ENCODE data around the gene PTPN20.

PTPN20 gene

DNA sequence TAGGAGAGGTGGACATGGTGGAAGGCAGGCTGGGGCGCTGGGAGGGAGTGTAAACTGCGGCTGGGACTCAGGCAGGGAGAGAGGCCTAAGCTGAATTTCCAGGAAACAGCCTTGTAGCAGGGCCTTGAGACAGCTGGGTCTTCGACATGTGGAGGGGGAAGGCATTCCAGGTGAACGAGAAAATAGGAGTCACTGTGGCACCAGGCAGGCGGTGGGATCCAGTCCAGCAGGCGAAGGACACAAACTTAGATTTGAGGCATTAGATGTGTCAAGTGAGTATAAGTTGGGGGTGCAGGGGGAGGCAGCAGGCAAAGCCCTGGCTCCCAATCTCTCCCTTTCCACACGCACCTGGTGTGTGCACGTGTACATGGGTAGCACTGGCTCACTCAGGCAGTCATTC is 105.3 kb downstream of the PTPN20 start:
- no peak for DNase-seq
- in situ Hi-C loops (cut with MboI; ENCODE audit: low pct_unique_long_range_greater_than_20kb, low sequenced_read_pairs), result no loop called here

GRCh38 chr10:47018026-47018735 is 107.0 kb downstream of the PTPN20 start:
- in situ Hi-C loops (cut with MboI; ENCODE audit: low pct_unique_long_range_greater_than_20kb, low sequenced_read_pairs), result no loop called here
- DNase-seq, result peak; percentile 14

DNA sequence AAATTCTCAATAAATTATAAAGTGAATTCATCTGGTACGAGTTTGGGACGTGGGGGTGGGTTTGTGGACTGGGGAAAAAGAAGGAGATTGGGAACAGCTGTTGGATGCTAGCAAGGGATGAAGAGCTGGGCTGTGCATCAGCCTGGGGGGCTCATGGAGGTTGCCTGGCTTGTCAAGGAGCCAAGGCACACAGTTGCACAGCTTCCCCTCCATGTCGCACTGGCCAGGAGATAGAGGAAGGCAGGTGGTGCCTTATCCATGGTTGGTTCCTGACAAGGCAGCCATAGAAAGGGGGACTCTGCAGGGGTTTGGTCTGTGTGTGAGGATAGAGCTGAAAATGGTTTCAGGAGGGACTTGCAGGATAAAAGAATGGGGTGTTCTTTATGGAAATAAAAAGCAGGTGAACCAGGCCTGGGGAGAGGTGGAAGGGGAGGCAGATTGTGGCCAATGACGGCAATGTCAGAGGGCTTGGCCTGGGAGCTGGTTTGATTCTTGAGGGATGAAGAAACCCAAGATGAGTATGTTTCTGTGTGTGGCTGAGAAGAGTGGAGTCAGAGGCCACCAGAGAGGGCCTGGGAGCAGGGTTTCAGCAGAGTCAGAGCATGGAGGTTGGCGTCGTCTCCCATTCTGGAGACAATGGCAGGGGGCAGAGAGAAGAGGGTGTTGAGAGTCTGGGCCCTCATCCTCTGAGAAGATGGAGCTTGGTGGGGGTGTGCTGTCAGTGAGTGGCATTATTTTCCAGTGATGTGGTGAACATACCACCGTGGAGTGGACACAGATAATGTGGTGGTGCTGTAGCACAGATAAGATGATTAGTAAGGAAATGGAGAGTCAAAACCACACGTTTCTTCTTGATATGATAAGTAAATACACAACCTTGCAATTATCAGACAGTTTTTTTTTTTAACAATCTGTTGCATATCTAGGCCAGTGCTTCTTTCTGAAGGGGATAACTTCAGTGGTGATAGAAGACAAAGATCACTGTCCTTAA is 108.2 kb downstream of the PTPN20 start:
- no peak for DNase-seq
- in situ Hi-C loops (cut with MboI; ENCODE audit: low pct_unique_long_range_greater_than_20kb, low sequenced_read_pairs), result loop anchor here (10.0 kb wide), 1 partner anchor 285 kb away; the partner anchor contains the start of gene GDF10

DNA sequence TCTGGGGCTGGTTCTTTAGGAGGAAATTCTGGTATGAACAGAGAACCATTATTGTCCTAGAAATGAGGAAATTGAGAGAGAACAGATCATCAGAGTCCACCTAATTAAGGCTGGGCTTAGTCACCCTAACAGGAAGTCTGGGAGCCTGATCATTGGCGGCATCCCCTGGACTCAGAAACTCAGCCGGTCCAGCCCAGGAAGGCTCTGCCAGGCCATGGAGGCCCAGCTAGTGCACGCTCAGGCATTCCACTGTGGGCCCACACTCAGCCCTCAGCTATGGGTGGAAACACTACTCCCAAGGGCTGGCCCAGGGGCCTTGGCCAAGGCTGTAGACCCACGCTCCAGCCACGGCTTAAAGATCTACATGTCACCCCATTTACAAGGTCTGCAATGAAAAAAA is 109.2 kb downstream of the PTPN20 start:
- DNase-seq, result peak; percentile 7
- in situ Hi-C loops (cut with MboI; ENCODE audit: low pct_unique_long_range_greater_than_20kb, low sequenced_read_pairs), result loop anchor here (10.0 kb wide), 1 partner anchor 284 kb away; the partner anchor contains the start of gene GDF10

DNA sequence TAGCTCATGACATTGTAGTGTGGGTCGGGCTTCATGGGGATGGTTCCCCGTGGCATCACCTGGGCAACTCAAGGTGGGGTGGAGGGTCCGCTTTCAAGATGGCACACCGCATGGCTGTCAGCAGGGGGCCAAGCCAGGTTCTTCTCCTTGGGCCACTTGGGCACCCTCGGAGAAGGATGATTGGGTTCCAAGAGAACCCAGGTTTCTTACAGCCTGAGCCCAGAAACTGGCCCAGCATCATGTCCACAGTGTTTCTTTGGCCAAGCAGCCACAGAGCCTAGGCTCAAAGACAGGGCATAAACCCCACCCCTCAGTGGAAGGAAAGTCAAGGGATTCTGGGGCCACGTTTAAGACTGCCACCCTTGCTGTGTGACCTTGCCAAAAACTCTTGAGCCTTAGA is 110.6 kb downstream of the PTPN20 start:
- in situ Hi-C loops (cut with MboI; ENCODE audit: low pct_unique_long_range_greater_than_20kb, low sequenced_read_pairs), result loop anchor here (10.0 kb wide), 1 partner anchor 283 kb away; the partner anchor contains the start of gene GDF10
- no peak for DNase-seq

- no peak for DNase-seq
- in situ Hi-C loops (cut with MboI; ENCODE audit: low pct_unique_long_range_greater_than_20kb, low sequenced_read_pairs), result loop anchor here (10.0 kb wide), 1 partner anchor 282 kb away; the partner anchor contains the start of gene GDF10
Observed at GRCh38 chr10:47022311-47023131, 111.3 kb downstream of the PTPN20 start.

DNA sequence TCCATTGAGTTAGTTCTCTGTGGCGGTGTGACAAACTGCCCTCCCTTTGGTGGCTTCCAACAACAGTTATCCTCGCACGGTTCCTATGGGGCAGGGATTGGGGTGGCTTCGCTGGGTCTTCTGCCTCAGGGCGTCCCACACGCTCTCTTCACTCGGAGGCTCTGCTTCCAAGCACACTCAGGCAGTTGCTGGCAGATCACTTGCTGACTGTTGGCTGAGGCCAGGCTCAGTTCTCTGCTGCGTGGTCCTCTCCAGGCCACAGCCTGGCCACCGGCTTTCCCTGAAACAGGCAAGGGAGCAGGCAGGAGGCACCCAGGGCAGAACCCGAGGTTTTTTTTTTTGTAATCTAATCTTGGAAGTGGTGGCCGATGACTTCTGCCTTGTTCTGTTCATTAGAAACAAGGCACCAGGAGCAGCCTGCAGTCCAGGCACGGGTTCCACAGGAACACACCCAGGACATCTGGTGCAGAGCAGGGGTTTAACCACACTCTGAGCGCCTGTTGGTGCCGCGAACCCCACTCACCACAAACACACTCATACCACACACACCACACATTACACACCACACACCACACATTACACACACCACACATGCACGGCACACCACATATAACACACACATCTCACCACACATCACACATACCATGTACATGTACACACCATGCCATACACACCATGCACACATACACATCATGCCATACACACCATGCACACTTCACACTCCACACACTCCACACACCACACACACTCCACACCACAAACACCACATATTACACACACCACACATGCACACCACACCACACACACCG is 112.2 kb downstream of the PTPN20 start:
- in situ Hi-C loops (cut with MboI; ENCODE audit: low pct_unique_long_range_greater_than_20kb, low sequenced_read_pairs), result loop anchor here (10.0 kb wide), 1 partner anchor 281 kb away; the partner anchor contains the start of gene GDF10
- DNase-seq, result no peak

DNA sequence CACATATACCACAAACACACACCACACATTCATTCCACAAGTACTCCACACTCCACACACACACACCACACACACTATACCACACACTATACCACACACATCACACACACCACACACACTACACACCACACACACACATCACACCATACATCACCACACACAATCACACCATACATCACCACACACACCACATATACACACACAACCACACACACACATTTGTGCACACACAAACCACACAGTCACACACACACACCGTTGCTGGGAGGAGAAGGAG is 112.8 kb downstream of the PTPN20 start:
- no peak for DNase-seq
- in situ Hi-C loops (cut with MboI; ENCODE audit: low pct_unique_long_range_greater_than_20kb, low sequenced_read_pairs), result loop anchor here (10.0 kb wide), 1 partner anchor 281 kb away; the partner anchor contains the start of gene GDF10

DNA sequence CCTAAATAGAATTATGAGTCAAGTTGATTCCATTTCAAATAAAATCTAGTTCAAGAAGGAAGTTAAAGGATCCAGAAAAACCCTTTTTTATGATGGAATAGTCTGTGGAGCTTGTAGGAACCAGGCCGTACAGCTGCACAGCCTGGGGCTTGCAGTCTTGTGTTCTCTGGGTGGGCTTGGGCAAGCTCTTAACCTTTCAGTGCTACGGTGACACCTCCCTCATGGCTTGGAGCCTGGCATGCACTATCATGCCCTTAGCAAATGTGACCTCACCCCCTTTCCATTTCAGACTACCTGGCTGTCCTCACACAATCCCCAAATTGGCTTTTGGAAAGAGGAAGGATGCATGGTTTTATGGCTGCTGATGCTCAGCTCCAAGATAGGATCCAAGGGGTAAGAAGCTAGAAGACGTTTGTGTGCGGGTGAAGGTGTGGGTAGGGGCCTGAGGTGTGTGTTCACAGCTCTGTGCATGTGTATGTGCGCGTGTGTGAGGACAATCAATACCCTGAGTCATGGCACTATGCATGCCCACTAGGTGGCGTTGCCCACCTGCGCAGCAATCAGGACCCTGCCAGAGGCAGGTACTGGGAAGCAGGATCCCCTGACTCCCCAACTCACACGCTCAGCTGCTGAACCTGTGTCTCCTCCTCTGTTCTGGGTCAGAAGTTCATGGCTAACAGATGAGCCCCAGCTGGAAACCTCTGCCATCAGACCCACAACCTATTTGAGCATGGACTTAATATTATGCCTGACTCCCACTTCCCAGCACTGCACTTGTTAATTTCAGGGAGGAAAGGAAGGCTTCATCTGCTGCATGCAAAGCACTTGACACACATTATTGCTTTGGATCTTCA is 113.4 kb downstream of the PTPN20 start:
- peak; percentile 58 for DNase-seq
- in situ Hi-C loops (cut with MboI; ENCODE audit: low pct_unique_long_range_greater_than_20kb, low sequenced_read_pairs), result loop anchor here (10.0 kb wide), 1 partner anchor 280 kb away; the partner anchor contains the start of gene GDF10

GRCh38 chr10:47025253-47025539 is 114.0 kb downstream of the PTPN20 start:
- DNase-seq, result no peak
- in situ Hi-C loops (cut with MboI; ENCODE audit: low pct_unique_long_range_greater_than_20kb, low sequenced_read_pairs), result loop anchor here (10.0 kb wide), 1 partner anchor 280 kb away; the partner anchor contains the start of gene GDF10

GRCh38 chr10:47025540-47026300 is 114.5 kb downstream of the PTPN20 start:
- DNase-seq, result no peak
- in situ Hi-C loops (cut with MboI; ENCODE audit: low pct_unique_long_range_greater_than_20kb, low sequenced_read_pairs), result loop anchor here (10.0 kb wide), 1 partner anchor 279 kb away; the partner anchor contains the start of gene GDF10

- DNase-seq, result no peak
- in situ Hi-C loops (cut with MboI; ENCODE audit: low pct_unique_long_range_greater_than_20kb, low sequenced_read_pairs), result loop anchor here (10.0 kb wide), 1 partner anchor 278 kb away; the partner anchor contains the start of gene GDF10
Observed at GRCh38 chr10:47026301-47027107, 115.3 kb downstream of the PTPN20 start.

DNA sequence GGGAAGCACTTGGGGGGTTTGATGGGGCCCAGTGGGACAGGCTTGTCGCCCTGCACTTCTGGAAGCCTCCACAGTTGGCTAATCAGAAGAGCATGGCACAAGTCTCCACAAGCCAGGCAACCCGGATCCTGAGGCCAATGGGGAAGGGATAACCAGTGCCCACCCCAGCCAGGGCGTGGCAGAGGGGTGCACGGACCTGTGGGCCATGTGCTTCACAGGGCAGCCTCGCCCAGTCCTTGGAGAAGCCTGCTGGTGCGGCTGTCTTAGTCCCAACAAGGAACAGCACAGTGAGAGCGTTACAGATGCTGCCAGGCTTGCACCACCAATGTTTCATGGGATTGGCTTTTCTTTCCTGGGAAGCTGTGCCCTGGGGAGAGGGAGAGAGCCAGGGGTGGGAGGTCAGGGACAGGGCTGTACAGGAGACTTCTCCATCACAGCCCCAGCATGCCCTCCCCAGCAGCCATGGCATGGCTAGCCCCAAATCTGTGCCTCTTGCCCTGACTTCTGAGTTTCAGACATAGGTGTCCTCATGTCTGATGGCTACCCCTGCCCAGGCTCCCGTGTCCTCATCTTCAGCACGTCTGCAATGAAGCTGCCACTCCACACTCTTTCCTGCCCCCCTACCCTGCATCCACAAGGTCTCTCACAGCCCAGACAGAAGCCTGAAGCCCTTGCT is 116.0 kb downstream of the PTPN20 start:
- in situ Hi-C loops (cut with MboI; ENCODE audit: low pct_unique_long_range_greater_than_20kb, low sequenced_read_pairs), result loop anchor here (10.0 kb wide), 1 partner anchor 278 kb away; the partner anchor contains the start of gene GDF10
- no peak for DNase-seq

DNA sequence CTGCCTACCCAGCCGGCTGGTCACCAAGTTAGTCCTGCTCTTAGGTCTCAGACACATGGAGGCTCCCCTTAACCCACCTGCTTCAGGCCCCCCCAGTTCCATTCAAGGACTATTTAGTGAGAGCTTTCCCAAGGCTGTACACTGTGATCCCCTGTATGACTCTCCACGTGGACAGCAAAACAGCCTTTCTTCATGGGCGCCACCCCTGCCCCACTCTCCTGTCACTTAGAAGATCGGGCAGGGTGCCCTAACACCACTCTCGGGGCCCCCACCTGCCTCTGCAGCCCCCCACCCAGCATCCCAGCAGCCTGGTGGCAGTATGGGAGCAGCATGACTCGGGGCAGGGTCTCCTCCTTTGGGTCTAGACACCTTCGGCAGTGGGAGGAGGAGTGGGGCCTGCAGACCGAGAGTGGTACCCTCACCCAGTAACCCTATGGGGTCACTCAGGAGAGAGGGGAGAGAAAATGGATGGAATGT is 116.6 kb downstream of the PTPN20 start:
- DNase-seq, result no peak
- in situ Hi-C loops (cut with MboI; ENCODE audit: low pct_unique_long_range_greater_than_20kb, low sequenced_read_pairs), result loop anchor here (10.0 kb wide), 1 partner anchor 277 kb away; the partner anchor contains the start of gene GDF10

DNA sequence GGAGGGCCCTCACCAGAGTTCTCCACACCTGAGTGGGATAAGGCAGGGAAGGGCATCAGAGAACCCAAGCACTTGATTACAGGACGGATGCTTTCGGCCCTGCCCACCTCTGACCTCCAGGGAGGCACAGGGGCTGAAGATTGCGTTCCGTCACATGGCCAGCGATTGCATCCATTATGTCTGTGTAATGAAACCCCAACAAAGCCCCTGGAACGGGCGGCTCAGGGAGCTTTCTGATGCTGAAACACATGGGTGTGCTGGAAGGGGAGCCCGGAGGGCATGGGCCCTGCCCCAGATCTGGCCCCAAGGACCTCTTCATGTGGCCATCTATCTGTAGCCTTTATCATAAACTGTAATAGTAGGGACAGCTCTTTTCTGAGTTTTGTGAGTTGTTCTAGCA is 117.2 kb downstream of the PTPN20 start:
- DNase-seq, result no peak
- in situ Hi-C loops (cut with MboI; ENCODE audit: low pct_unique_long_range_greater_than_20kb, low sequenced_read_pairs), result loop anchor here (10.0 kb wide), 1 partner anchor 276 kb away; the partner anchor contains the start of gene GDF10
